H9 (cell line): ENCODE data around the gene SMARCE1. TPM values are rescaled to one million over a fixed set of nuclear protein-coding genes. Genes with fewer than 3 reads are reported as not detected.

ENCODE experiments used
- DNase-seq: peaks from one replicate; pipeline ENCODE4 v3.0.0-alpha.2; 2017
- H2AFZ ChIP-seq: one replicate; pipeline ENCODE4 v1.6.1; 2013; ENCODE audit warnings: mild to moderate bottlenecking, low read length, control low read depth, moderate library complexity
- H2AK5ac ChIP-seq: 2 replicates; pipeline ENCODE4 v1.6.1; 2013; ENCODE audit warnings: low read length, control low read depth, mixed read lengths; ENCODE audit not compliant: insufficient read length
- H2BK120ac ChIP-seq: one replicate; pipeline ENCODE4 v1.6.1; 2013; ENCODE audit warnings: low read depth, mild to moderate bottlenecking, low read length, control low read depth, inconsistent platforms; ENCODE audit not compliant: poor library complexity, severe bottlenecking
- H2BK12ac ChIP-seq: 2 replicates; pipeline ENCODE4 v1.6.1; 2013; ENCODE audit warnings: low read length, control low read depth, mixed read lengths, low read depth; ENCODE audit not compliant: insufficient read length
- H2BK15ac ChIP-seq: 2 replicates; pipeline ENCODE4 v1.6.1; 2013; ENCODE audit warnings: low read depth, low read length, control low read depth
- H2BK20ac ChIP-seq: one replicate; pipeline ENCODE4 v1.6.1; 2013; ENCODE audit warnings: low read depth, mild to moderate bottlenecking, low read length, control low read depth, inconsistent platforms; ENCODE audit not compliant: poor library complexity, severe bottlenecking
- H2BK5ac ChIP-seq: 2 replicates; pipeline ENCODE4 v1.6.1; 2013; ENCODE audit warnings: low read length, control low read depth, mixed read lengths; ENCODE audit not compliant: insufficient read length
- H3K14ac ChIP-seq: 2 replicates; pipeline ENCODE4 v1.6.1; 2013; ENCODE audit warnings: low read length, control low read depth; ENCODE audit not compliant: insufficient read depth
- H3K18ac ChIP-seq: 2 replicates; pipeline ENCODE4 v1.6.1; 2013; ENCODE audit warnings: low read depth, mild to moderate bottlenecking, mixed read lengths, low read length, control low read depth; ENCODE audit not compliant: insufficient read length
- H3K23ac ChIP-seq: 2 replicates; pipeline ENCODE4 v1.6.1; 2013; ENCODE audit warnings: low read length, control low read depth, mixed read lengths, low read depth; ENCODE audit not compliant: insufficient read length
- H3K23me2 ChIP-seq: 2 replicates; pipeline ENCODE4 v1.6.1; 2013; ENCODE audit warnings: low read depth, mild to moderate bottlenecking, mixed read lengths, low read length, control low read depth; ENCODE audit not compliant: insufficient read length, poor library complexity, severe bottlenecking
- H3K27ac ChIP-seq: 2 replicates; pipeline ENCODE4 v1.5.1; 2013; ENCODE audit warnings: low read length, control low read depth, mixed read lengths, low read depth; ENCODE audit not compliant: insufficient read length
- H3K27me3 ChIP-seq: 2 replicates; pipeline ENCODE4 v1.6.1; 2013; ENCODE audit warnings: low read length, control low read depth, inconsistent platforms; ENCODE audit not compliant: insufficient read depth
- H3K4ac ChIP-seq: 2 replicates; pipeline ENCODE4 v1.6.1; 2013; ENCODE audit warnings: low read depth, mild to moderate bottlenecking, control low read depth, inconsistent platforms, low read length, moderate library complexity
- H3K4me1 ChIP-seq: 2 replicates; pipeline ENCODE4 v1.6.1; 2013; ENCODE audit warnings: low read length, control low read depth, inconsistent platforms; ENCODE audit not compliant: insufficient read depth
- H3K4me2 ChIP-seq: 2 replicates; pipeline ENCODE4 v1.6.1; 2013; ENCODE audit warnings: low read length, control low read depth, mixed read lengths; ENCODE audit not compliant: insufficient read length, insufficient read depth
- H3K56ac ChIP-seq: 2 replicates; pipeline ENCODE4 v1.6.1; 2013; ENCODE audit warnings: low read depth, mild to moderate bottlenecking, mixed read lengths, low read length, control low read depth; ENCODE audit not compliant: insufficient read length
- H3K79me1 ChIP-seq: 2 replicates; pipeline ENCODE4 v1.6.1; 2013; ENCODE audit warnings: low read depth, mild to moderate bottlenecking, moderate library complexity, low read length, control low read depth, inconsistent platforms; ENCODE audit not compliant: insufficient read depth, poor library complexity, severe bottlenecking
- H3K79me2 ChIP-seq: 2 replicates; pipeline ENCODE4 v1.6.1; 2013; ENCODE audit warnings: low read length, control low read depth, inconsistent platforms; ENCODE audit not compliant: insufficient read depth
- H3K9ac ChIP-seq: 2 replicates; pipeline ENCODE4 v1.6.1; 2013; ENCODE audit warnings: low read length, control low read depth, mixed read lengths; ENCODE audit not compliant: insufficient read length; ENCODE audit errors: extremely low read depth
- H3K9me3 ChIP-seq: one replicate; pipeline ENCODE4 v1.6.1; 2013; ENCODE audit warnings: low read depth, low read length, inconsistent platforms; ENCODE audit not compliant: control insufficient read depth
- H3T11ph ChIP-seq: one replicate; pipeline ENCODE4 v1.6.1; 2013; ENCODE audit warnings: mild to moderate bottlenecking, low read length, control low read depth, inconsistent platforms
- H4K20me1 ChIP-seq: one replicate; pipeline ENCODE4 v1.6.1; 2013; ENCODE audit not compliant: control insufficient read depth, insufficient read length, insufficient read depth
- H4K5ac ChIP-seq: 2 replicates; pipeline ENCODE4 v1.6.1; 2013; ENCODE audit warnings: low read depth, mild to moderate bottlenecking, mixed read lengths, low read length, control low read depth; ENCODE audit not compliant: insufficient read length
- H4K8ac ChIP-seq: replicated peaks from 2 replicates; pipeline ENCODE4 v1.6.1; 2013; ENCODE audit warnings: low read length, control low read depth, mixed read lengths, low read depth; ENCODE audit not compliant: insufficient read length
- H4K91ac ChIP-seq: 2 replicates; pipeline ENCODE4 v1.6.1; 2013; ENCODE audit warnings: low read depth, mild to moderate bottlenecking, moderate library complexity, mixed read lengths, low read length, control low read depth; ENCODE audit not compliant: insufficient read length
- H3K27ac Mint-ChIP-seq, 3 experiments: 2 replicates in 2 of 3; 3 replicates in 1 of 3; pipeline ENCODE4 v1.8.0; 2020 to 2021; ENCODE audit warnings: mixed read lengths in 3 of 3, mild to moderate bottlenecking in 1 of 3, moderate library complexity in 1 of 3
- H3K27me3 Mint-ChIP-seq: 2 replicates; pipeline ENCODE4 v1.8.0; 2021; ENCODE audit warnings: low read depth, mild to moderate bottlenecking, moderate library complexity, mixed read lengths
- H3K36me3 Mint-ChIP-seq, 3 experiments: 2 replicates in 2 of 3; 3 replicates in 1 of 3; pipeline ENCODE4 v1.8.0; 2020 to 2021; ENCODE audit warnings: low read depth in 3 of 3, mixed read lengths in 3 of 3; ENCODE audit not compliant: insufficient read depth in 1 of 3
- H3K4me1 Mint-ChIP-seq, 2 experiments: 2 replicates each; pipeline ENCODE4 v1.8.0; 2020; ENCODE audit warnings: mixed read lengths in 2 of 2
- H3K4me3 Mint-ChIP-seq, 2 experiments: 2 replicates in 1 of 2; 3 replicates in 1 of 2; pipeline ENCODE4 v1.8.0; 2020 to 2021; ENCODE audit warnings: mild to moderate bottlenecking in 2 of 2, mixed read lengths in 2 of 2, moderate library complexity in 1 of 2
- H3K9me3 Mint-ChIP-seq, 2 experiments: 2 replicates in 1 of 2; 3 replicates in 1 of 2; pipeline ENCODE4 v1.8.0; 2020; ENCODE audit warnings: mild to moderate bottlenecking in 2 of 2, mixed read lengths in 2 of 2, moderate library complexity in 1 of 2
- CTCF ChIP-seq: fragments of 200-600 bp; sonication (generic); conservative IDR thresholded peaks from 3 replicates; pipeline ENCODE4 v1.8.0; 2021; ENCODE audit warnings: antibody characterized with exemption, mild to moderate bottlenecking
- WGBS: extraction: QIAGEN DNeasy Blood & Tissue Kit; methylation state at CpG from one replicate; pipeline ENCODE4 v1.1.7; 2013; ENCODE audit warnings: missing lambda C conversion rate, low lambda C conversion rate, mixed read lengths; ENCODE audit not compliant: insufficient read length; ENCODE audit errors: extremely low coverage; 5-methylcytosine and 5-hydroxymethylcytosine counted together
- total RNA-seq: library from RNA; stranded (reverse); gene quantifications from 2 replicates; pipeline ENCODE4 v1.2.1, GENCODE V29; 2021

The SMARCE1 gene
- total RNA-seq, 1 experiment from 2014 or later: 122 TPM

GRCh38 chr17:40694584-40694983, 47.0 kb upstream of the SMARCE1 start:
- Histone ChIP-seq H2BK5ac (no peak overlapping the region), H3K27ac (no peak overlapping the region), H2BK20ac (no peak overlapping the region), H3K14ac (no peak overlapping the region), H4K91ac (no peak overlapping the region), H4K20me1 (no peaks in the 10 kb centered on the region), H3K27me3 (no peaks in the 10 kb centered on the region), H3K4ac (no peak overlapping the region), H2AK5ac (no peak overlapping the region), H2BK12ac (no peak overlapping the region), H3K4me1 (no peaks in the 10 kb centered on the region), H2AFZ (no peak overlapping the region), H4K5ac (no peak overlapping the region), H3K9ac (no peak overlapping the region), H3K56ac (no peak overlapping the region), H3T11ph (no peak overlapping the region), H3K9me3 (no peaks in the 10 kb centered on the region), H3K23ac (no peak overlapping the region), H2BK120ac (no peak overlapping the region), H3K79me1 (no peaks in the 10 kb centered on the region), H3K18ac (no peak overlapping the region), H3K79me2 (no peaks in the 10 kb centered on the region), H4K8ac (no peak overlapping the region), H3K4me2 (no peak overlapping the region), H2BK15ac (no peak overlapping the region), H3K23me2 (no peaks in the 10 kb centered on the region)
- no peak for DNase-seq
- Mint-ChIP-seq H3K36me3 (no peaks in the 10 kb centered on the region), H3K9me3 (no peaks in the 10 kb centered on the region), H3K4me3 (no peak overlapping the region), H3K27ac (no peak overlapping the region), H3K4me1 (peaks cover 4 to 9% of the 10 kb centered on the region in 2 experiments; a peak in 3 of 4 replicates), H3K27me3 (0 out of 2 replicates have a peak, but pooled peaks cover 4% of the 10 kb centered on the region)
- WGBS: no CpG with 5 or more reads among the region's 9 CpGs
- TF ChIP-seq CTCF: no peak
